ENCODE results near the gene NDFIP1.

- TF ChIP-seq CTCF (IDR thresholded peaks at IDR 0.05 in 4 of 5, conservative IDR thresholded peaks at IDR 0.05 in 1 of 5): no peak
- no peak for TF ChIP-seq POLR2A (IDR thresholded peaks at IDR 0.05)
These were observed 25.9 kb downstream of the NDFIP1 start for GRCh38 chr5:142134331-142135010.
